GM21717 (cell line): ENCODE results near the gene PAPOLB.

Experiments
- ATAC-seq: cut with Tn5 transposase; IDR thresholded peaks from one replicate; pipeline ENCODE4 v1.9.1; 2021; ENCODE audit warnings: mild to moderate bottlenecking, moderate library complexity; ENCODE audit not compliant: unreplicated experiment

The PAPOLB gene

DNA sequence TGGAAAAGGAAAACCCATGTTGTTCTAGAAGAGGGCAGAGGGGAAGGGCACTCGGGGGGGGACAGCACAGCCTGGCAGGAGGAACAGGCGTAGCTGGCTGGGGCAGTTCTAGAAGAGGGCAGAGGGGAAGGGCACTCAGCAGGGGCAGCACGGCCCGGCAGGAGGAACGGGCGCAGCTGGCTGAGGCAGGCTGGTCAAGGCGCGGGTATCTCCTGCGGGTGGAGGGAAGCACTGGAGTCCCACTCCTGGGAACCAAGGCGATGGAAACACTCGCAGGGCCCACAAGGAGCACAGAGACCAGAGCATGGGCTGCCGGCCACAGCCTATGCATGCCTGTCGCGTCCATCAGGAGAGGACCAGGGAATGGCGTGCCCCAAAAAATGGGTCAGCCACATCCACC lies 36.7 kb downstream of the PAPOLB start:
- ATAC-seq: no peak

DNA sequence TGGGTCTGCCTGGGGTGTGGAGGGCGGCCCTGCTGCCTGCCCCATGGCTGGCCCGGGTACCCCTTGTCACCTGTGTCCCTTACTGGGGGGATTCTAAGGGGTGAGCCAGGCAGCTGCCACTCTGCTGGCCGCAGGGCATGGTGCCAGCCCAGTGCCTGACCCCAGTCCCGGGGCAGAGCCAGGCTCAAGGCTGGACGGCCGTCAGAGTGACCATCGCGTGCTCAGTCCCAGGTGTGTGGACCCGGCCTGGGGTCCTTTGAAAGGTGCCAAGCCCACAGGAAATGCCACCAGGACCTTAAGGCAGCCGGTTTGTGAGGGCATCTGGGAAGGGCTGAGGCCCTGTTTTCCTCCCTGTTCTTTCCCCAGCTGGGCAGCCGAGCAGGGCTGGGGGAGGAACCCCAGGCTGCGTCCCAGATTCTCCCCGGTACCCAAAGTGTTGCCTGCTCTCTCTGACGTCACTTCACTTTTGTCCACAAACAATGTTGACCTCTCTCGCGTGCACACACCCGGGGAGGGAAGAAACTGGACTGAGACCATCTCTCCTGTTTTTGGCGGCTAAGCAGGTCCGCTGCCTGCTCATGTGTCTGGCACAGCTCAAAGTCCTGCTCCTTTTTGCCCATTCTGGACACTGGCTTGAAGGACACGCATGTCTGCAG lies 37.6 kb downstream of the PAPOLB start:
- ATAC-seq: no peak

DNA sequence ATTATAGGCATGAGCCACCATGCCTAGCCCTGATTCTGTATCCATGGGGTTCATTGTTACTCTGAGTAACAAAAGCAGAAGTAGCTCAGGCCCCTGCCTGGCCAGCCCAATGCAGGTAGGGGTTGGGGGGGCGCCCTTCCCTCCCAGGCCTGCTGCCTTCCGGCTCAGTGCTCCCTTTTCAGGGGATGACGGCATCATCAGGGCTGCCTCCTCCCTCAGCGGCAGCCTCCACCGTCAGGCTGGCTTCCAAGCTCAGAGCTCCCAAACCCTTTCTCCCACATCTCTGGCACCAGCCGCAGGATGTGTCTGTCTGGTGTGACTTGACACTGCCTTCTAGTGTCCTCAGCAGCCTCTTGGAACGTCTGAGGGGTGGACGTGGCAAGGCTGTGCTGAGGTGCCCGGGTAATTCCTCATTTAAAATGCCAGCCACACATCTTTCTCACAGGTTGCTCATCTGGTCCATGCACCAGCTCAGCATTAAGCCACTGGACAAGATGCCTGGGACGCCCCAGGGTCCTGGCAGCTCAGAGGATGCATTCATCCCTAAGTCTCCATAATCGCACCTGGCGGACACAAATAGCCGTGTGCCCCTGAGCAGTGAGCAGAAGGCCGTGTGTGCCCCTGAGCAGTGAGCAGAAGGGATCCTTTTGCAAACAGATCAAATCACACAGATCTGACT lies 38.2 kb downstream of the PAPOLB start:
- no peak for ATAC-seq

DNA sequence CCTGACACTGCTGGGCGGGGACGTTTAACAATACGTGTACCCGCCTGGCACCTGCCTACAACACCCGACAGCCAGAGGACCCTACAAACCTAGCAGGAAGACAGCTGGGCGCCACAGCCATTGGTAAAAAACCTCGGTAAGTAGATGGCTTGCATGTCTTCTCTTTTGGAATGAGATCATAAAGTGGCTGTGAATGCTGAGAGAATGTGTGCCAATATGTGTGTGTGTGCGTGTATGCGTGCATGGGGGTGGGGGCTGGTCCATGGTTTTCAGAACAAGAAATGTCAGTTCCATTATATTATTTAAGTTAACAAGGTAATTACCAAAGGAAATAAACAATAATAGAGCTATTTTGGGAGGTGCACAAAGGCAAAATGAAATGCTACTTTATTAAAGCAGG lies 39.2 kb downstream of the PAPOLB start:
- ATAC-seq: no peak

DNA sequence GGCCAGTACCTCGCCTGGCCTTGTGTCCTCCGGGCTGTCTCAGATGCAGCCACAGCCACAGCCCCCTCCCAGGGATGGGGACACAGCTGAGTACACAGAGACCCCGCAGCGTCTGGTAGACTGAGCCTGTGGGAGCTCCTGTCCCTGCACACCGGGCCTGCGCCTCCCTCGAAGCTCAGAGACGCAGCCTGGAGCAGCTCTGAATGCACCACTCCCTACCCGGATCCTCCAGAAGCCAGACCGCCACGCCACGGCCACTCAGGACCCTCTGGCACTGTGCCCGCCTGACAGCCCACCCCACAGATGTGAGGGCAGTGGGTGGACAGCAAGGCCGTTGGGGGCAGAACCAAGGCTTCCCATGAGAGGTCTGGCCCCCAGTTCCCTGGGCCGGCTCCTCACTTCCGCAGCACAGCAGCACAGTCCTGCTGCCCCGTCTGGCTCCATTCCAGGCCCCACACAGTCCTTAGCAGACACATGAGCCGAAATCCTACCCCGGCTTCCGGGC lies 40.8 kb downstream of the PAPOLB start:
- ATAC-seq: no peak

DNA sequence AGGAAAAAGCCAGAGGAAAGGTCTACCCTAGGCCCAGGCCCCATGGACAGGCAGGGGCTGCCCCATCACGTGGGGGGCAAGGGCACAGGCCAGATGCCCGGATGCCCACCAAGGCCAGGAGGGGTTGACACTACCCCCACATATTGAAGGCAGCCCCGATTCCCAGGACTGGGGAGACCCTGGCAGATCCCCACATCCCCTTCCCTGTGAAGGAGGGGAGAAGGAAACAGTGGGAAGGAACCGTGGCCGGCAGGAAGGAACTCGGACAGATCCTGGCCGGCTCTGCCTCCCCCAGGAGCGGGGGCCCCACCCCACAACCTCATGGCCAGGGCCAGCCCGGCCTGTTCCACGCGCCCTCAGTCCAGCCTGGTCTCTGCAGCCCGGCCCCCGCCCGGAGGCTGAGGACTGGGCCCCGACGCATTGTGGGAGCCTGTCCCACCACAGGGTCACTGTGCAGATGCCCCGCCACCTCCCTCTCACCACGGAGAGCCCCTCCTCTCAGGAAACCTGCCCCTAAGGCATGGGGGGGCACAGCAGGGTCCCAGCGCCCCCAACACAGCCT lies 41.3 kb downstream of the PAPOLB start:
- no peak for ATAC-seq

DNA sequence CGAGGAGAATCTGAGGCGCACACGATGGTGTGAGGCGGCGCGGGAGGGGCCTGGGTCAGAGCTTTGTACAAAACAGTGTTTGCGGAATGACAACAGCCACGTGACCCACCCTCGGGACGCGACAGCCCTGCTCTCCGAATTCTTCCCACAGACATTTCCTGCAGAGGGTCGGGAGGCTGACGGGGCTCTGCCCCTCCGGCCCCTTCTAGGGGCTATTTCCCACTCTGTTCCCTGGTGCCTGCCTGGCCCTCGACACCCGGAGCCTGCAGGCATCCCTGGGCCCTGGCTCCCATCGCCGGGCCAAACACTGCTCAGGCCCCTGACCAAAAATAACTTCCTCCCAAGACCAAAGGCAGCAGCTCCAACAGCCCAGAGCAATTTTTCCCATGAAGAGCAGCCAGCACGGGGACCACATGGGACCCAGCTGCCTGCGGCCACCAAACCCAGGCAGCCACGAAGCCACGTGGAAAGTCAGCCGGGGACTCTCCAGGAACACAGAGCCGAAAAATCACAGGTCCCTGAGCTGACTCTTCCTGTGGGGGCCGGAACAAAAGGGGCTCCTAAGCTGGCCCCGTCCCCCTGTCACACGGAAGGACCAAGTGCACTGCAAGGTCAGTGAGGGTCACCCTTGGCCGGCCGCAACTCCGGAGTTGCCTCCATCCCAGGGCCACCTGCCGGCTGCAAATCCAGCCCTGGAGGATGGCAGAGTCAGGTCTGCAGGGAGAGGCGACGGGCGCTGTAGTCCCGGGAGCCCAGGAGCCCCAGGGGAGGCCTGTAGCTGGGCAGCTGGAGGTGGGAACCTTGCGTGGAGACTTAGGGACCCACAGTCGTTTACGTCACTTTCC lies 42.0 kb downstream of the PAPOLB start:
- no peak for ATAC-seq

DNA sequence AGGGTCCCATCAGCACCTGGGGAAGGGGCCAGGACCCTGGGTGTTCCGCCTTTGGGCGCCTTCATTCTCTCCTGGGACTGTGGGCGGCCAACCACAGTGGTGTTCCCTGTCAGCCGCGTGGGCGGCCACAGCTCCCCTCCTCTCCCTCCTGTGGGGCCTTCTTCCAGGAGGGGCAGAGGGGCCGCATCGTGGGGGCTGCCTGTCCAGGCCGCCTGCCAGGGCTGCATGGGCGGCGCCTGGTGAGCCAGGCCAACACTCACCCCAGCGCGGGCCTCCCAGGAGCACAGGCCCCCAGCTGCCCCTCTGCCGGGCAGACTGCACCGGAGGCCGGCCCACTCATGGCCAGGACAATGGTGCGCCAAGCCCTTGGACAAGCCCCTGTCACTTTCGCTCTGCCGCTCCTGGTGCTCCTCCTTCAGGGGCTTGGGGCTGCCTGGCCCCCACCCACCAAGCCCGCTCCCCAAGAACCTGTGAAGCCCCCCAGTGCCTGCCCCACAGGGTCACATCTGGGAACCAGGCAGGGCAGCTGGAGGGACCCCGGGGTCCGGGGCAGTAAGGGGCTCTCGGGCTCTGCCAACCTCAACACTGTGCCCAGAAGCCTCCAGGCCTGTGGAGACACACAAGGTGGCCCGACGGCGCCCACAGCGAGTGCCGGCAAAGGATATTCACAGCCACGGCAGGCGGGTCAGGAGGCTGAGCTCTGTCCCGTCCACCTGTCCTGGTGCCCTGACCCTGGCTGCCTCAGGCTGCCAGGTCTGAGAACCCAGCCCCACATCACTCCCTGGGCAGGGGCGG lies 43.6 kb downstream of the PAPOLB start:
- no peak for ATAC-seq

DNA sequence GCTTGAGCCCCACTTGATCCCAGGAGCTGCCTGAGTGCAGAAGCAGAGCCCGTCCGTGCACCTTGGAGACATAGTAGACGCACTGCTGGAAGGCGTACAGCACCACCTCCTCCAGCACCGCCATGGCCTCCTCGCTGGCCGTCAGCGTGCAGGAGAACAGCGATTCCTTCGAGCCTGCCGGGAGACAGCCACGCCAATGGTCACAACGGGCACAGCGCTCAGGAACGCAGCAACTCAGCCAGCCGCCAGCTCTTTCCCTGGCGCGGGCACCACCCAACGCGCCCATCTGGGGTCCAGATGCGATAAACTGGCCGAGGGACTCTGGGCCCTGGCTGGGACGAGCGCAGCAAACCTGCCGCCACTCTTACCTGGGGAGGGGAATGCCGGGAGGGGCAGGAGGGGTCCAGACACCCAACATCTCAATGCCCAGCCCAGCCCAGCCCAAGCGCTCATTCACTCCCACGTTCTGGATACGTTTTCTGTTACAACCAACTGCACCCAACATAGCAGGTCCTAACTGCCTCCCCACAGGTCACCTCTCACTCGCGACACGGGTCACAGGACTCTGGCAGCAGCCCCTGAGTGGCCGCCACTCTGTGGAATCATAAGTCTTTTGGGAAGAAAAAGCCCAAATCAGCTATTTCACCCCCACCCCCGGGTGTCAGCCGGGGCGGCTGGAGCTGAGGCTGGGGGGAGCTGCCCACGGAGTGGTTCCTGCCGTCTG lies 44.5 kb downstream of the PAPOLB start:
- ATAC-seq: no peak

DNA sequence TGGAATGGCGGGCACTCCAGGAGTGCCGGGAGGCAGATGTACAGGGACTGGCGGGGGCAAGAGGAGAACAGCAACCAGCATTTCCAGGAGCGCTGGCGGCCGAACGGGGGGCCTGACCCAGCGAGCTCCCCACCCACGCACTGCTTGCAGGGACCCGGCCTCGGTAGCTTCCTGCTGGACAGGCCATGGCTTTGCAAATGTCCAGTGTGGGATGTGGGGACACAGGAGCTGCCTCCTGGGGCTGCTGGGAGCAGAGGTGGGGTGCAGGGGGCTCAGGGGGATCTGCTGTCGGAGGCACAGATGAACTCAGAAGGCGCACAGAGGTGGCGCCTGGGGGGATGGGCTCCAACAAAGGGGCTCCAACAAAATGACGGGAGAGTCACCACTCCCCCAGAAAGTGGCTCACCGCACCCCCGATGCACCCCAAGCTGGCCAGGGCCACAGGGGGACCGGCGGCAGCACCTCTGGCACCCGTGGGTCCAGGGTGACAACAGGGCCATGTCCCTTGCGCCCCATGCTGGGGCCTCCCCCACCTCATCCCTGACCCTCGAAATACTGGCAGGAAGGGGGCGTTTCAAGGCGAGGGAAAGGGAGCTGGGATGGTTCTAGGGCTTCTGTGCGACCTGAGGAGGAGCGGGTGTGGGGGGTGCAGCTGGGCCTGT lies 45.3 kb downstream of the PAPOLB start:
- no peak for ATAC-seq

DNA sequence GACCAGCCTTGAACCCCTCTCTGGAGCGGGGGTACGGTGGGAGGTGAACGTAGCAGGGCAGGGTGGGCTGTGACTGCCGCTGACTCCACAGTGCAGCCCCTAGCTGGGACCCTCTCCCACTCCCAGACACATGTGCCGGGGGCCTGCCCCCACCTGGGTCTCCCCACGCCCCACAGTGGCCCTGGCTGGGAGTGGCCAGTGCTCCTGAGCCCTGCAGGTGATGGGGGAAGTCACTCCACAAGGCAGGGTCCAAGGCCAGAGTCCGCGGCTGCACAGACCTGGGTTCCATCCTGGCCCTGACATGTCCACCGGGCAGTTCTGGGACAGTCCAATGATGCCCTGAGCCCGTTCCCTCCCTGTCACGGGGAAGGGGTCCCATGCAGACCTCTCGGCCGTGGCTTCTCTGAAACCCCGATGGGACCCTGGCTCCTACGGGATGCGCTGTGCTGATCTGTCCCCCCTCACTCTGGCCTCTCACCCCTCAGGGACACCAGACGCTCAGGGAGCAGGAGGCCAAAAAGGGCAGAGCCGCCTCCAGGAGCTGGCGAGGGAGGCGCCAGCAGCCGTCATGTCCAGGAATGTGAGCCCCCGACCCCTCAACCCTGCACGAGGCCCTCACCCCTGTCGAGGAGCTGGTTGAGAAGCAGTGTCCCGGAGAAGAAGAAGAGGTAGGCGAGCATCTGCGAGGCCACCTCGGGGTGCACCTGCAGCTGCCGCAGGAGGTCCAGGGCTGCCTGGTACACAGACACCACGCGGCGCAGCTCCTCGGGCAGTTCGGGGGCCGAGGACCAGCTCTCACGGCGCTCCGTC lies 46.0 kb downstream of the PAPOLB start:
- ATAC-seq: no peak

DNA sequence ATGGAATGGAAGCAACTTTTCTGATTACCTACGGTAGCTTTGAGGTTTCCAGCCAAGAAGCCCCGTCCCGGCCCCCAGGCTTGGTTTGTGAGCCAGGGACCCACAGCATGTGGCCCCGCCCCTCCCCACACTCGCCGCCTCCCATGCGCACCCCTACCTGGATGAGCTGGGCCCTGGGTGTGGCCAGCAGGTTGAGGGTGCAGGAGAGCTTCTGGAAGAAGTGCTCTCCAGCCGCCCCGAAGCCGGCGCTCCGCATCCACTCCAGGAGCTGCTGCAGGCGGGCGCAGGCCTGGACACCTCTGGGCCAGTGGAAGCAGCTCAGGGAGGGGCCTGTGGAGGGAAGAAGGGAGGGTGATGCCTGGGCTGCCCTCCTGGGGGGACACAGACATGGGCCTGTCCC lies 46.7 kb downstream of the PAPOLB start:
- no peak for ATAC-seq

DNA sequence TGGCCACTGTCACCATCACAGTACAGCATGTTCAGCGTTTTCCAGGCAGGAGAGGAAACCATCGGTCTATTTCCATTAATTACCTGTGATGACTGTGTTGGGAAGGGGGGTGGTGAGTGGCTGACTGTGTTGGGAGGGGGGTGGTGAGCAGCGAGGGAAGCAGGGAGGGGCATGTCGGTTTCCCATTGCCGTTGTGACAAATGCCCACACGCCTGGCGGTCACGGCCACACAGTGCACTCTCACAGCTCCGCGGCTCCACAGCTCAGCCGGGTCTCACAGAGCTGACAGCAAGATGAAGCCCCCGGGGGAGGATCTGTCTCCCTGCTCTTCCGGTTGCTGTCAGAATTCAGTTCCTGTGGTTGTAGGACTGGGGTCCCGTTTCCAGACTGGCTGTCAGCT lies 47.4 kb downstream of the PAPOLB start:
- ATAC-seq: no peak

DNA sequence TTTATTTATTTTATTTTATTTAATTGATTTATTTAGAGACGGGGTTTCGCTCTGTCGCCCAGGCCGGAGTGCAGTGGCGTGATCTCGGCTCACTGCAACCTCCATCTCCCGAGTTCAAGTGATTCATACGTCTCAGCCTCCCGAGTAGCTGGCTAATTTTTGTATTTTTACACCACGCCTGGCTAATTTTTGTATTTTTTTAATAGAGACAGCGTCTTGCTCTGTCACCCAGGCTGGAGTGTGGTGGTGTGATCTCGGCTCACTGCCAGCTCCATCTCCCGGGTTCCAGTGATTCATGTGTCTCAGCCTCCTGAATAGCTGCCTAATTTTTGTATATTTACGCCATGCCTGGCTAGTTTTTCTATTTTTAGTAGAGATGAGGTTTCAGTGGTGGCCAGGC lies 52.2 kb downstream of the PAPOLB start:
- no peak for ATAC-seq

DNA sequence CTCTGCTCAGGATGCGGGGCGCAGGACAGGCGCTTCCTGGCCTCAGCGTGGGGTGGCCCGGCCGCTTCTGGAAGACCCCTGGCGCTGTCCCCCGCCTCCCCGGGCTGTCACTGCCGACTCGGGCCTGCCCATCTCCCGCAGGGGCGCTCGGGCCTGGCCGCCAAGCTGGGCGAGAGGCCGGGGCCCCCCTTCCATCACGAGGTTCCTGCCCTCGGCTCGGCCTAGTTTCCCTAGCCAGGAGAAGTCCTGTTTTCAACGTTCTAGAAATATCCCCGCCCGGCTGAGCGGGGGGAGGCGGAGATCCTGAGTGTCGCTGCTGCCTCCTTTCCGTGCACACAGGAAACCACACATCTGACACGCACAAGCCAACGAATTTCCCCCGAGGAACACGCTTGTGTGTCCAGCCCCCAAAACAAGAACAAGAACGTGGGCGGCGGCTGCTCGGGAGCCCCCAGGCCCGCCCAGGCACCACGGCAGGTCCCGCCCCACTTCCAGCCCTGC lies 52.7 kb downstream of the PAPOLB start:
- ATAC-seq: no peak

DNA sequence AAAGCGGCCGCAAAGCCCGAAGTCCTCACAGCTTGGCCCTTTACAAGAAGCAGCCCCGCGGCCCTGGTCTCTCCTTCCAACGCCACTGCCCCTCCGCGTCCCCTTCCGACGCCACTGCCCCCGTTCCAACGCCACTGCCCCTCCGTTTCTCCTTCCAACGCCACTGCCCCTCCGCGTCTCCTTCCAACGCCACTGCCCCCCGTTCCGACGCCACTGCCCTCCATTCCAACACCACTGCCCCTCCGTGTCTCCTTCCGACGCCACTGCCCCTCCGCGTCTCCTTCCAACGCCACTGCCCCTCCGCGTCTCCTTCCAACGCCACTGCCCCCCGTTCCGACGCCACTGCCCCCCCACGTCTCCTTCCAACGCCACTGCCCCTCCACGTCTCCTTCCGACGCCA lies 53.3 kb downstream of the PAPOLB start:
- ATAC-seq: no peak

DNA sequence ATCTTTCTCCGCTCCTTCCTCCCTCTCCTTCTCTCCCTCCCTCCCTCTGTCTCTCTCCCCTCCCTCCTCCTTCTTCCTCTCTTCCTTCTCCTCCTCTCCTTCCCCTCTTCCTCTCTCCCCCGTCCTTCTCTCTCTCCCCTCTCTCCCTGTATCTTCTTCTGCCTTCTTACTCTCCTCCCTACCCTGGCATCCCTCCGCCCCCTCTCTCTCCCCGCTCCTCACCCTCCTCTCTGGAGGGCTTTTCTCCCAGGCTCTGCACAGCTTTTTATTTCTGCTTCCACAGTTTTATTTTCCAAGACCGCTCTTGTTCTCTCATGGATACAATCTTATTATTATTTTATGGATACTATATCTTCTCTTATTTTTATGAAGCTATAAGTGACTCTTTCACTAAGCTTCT lies 53.8 kb downstream of the PAPOLB start:
- no peak for ATAC-seq
